Lung (tissue), 16 donors: ENCODE results near the gene CCL19. TPM values are rescaled to one million over a fixed set of nuclear protein-coding genes. Genes with fewer than 3 reads are reported as not detected.
"Not testable (repeated sequence)": the region's sequence is repeated elsewhere in the genome, so short reads cannot be mapped to it uniquely, and the experiment has no call there.

Experiments
- ATAC-seq: fragments of 200-7000 bp; cut with Tn5 transposase; one replicate; pipeline ENCODE4 v1.9.1; 2020; ENCODE audit warnings: moderate number of reproducible peaks; ENCODE audit not compliant: insufficient read depth, low FRiP score
- DNase-seq, 3 donors: peaks; one replicate each; pipeline ENCODE4 v3.0.0-alpha.2; 2013 to 2017
- H3K27ac ChIP-seq, 2 donors: one replicate each; pipeline ENCODE4 v1.5.1; 2013; ENCODE audit warnings: mild to moderate bottlenecking in 2 of 2, moderate library complexity in 2 of 2, control low read depth in 1 of 2, inconsistent platforms in 1 of 2, low read depth in 1 of 2, low read length in 1 of 2
- H3K27me3 ChIP-seq, 3 donors: one replicate each; pipeline ENCODE4 v1.5.1; 2013; ENCODE audit warnings: low read length in 2 of 3; ENCODE audit not compliant: control insufficient read depth in 3 of 3, insufficient read depth in 3 of 3
- H3K36me3 ChIP-seq, 4 donors: one replicate each; pipeline ENCODE4 v1.5.1; 2013; ENCODE audit warnings: low read length in 4 of 4, mild to moderate bottlenecking in 1 of 4, moderate library complexity in 1 of 4; ENCODE audit not compliant: control insufficient read depth in 4 of 4, insufficient read depth in 4 of 4
- H3K4me1 ChIP-seq, 5 donors: one replicate each; pipeline ENCODE4 v1.5.1; 2013; ENCODE audit warnings: low read length in 5 of 5, mild to moderate bottlenecking in 2 of 5, moderate library complexity in 1 of 5; ENCODE audit not compliant: control insufficient read depth in 5 of 5, insufficient read depth in 5 of 5
- H3K4me3 ChIP-seq: one replicate; pipeline ENCODE4 v1.5.1; 2013; ENCODE audit warnings: mild to moderate bottlenecking, control low read depth, moderate library complexity
- H3K9ac ChIP-seq, 2 donors: one replicate each; pipeline ENCODE4 v1.5.1; 2013; ENCODE audit warnings: low read length in 2 of 2, control low read depth in 1 of 2; ENCODE audit not compliant: insufficient read depth in 1 of 2
- H3K9me3 ChIP-seq, 4 donors: one replicate each; pipeline ENCODE4 v1.5.1; 2013; ENCODE audit warnings: low read length in 3 of 4, mild to moderate bottlenecking in 1 of 4, moderate library complexity in 1 of 4; ENCODE audit not compliant: control insufficient read depth in 4 of 4, insufficient read depth in 3 of 4
- WGBS, 2 donors: extraction: QIAGEN DNeasy Blood & Tissue Kit; methylation state at CpG; one replicate each; pipeline ENCODE4 v1.1.7; 2013; 5-methylcytosine and 5-hydroxymethylcytosine counted together
- long read RNA-seq, 5 donors: transcript quantifications; one replicate each; lab custom pipeline, GENCODE V29; 2026
- polyA plus RNA-seq, 2 donors: library from polyadenylated mRNA; stranded (reverse); fragments of 200-250 nt; gene quantifications; one replicate each; pipeline ENCODE4 v1.2.1, GENCODE V29; 2013
- total RNA-seq, 2 donors: library from RNA; depleted of rRNA in 1 of 2; stranded (reverse); fragments of >200 nt in 1 of 2; gene quantifications; one replicate each; pipeline ENCODE4 v1.2.1, GENCODE V29; 2014 to 2021
- TF ChIP-seq, protein P1 (sequence below): IDR thresholded peaks from 2 replicates; pipeline ENCODE4 v1.5.1; 2012; ENCODE audit warnings: mild to moderate bottlenecking; ENCODE audit errors: control extremely low read depth, extremely low read depth
- donor health status: control.
- donor health status: control.
- donor health status: Bipolar disorder and iron deficiency.
- donor health status: healthy.
- donor health status: DM: yes; HTN: yes; CAD: no.

Gene CCL19
- 10 to 100 TPM; 19.9 to 33.2 TPM for total RNA-seq
- 10 to 100 TPM in 1 of 2 donors, 1 to 10 TPM in 1; 6.5 to 81.5 TPM for polyA plus RNA-seq
- long read RNA-seq, donor 1, partial matches to known transcripts: 0 of 1 reads
- long read RNA-seq, donor 1, other reads (novel, unspliced or antisense): 0 of 1 reads
- long read RNA-seq, donor 2: 0 reads
- long read RNA-seq, donor 3: 0 reads
- long read RNA-seq, donor 4: 0 reads
- long read RNA-seq, donor 5: 0 reads

- Histone ChIP-seq H3K36me3 (no peaks in the 10 kb centered on the region), H3K27ac (no peak within 1 kb of the TSS), H3K9ac (no peak within 1 kb of the TSS), H3K4me1 (peaks cover 0 to 4% (median 0%) of the 10 kb centered on the region in 5 donors), H3K9me3 (no peaks in the 10 kb centered on the region), H3K27me3 (no peaks in the 10 kb centered on the region), H3K4me3 (no peak within 1 kb of the TSS)
- ATAC-seq (peak; percentile 32), DNase-seq (peak in 1 of 3 donors; percentile 26)
- TF ChIP-seq, protein P1, sequence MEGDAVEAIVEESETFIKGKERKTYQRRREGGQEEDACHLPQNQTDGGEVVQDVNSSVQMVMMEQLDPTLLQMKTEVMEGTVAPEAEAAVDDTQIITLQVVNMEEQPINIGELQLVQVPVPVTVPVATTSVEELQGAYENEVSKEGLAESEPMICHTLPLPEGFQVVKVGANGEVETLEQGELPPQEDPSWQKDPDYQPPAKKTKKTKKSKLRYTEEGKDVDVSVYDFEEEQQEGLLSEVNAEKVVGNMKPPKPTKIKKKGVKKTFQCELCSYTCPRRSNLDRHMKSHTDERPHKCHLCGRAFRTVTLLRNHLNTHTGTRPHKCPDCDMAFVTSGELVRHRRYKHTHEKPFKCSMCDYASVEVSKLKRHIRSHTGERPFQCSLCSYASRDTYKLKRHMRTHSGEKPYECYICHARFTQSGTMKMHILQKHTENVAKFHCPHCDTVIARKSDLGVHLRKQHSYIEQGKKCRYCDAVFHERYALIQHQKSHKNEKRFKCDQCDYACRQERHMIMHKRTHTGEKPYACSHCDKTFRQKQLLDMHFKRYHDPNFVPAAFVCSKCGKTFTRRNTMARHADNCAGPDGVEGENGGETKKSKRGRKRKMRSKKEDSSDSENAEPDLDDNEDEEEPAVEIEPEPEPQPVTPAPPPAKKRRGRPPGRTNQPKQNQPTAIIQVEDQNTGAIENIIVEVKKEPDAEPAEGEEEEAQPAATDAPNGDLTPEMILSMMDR: no peak
- WGBS, 2 donors: 42 to 56% methylated on average over 6 of the region's 6 CpGs
Measured at GRCh38 chr9:34690983-34691935, at the start of gene CCL19. CCL19 (minus strand) TSS chr9:34691276; CDS start chr9:34691139, 137 bp downstream.

GRCh38 chr9:34740176-34740575 lies 49.1 kb upstream of the CCL19 start:
- ATAC-seq, H3K36me3 ChIP-seq, DNase-seq, H3K4me1 ChIP-seq, H3K9me3 ChIP-seq, H3K27me3 ChIP-seq, H3K4me3 ChIP-seq, H3K27ac ChIP-seq, H3K9ac ChIP-seq: not testable (repeated sequence)
- WGBS, 2 donors: 97 to 98% methylated on average over 22 to 27 of the region's 27 CpGs

DNA sequence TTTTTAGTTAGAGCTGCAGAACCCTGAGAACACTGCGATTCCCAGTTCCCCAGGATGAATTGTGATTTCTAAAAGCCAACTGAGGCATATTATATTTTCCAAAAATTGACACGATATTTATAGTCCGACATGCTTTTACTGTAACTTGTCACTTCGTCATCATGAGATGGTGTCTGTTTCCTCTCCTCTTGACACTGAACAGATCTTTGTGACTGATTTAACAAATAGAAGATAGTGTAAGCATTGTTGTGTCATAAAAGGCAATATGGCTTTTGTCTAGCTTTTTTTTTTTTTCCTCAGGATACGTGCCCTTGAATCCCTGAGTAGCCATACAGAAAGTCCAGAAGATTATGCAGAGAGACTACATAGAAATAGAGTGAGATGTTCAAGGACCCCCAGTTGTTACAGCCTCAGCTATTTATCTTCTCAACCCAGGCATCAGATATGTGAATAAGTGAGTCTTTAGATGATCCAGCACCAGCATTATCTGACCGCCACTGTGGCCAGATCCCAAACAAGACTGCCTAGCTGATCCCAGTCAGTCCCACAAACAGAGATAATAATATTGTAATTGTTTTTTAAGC lies 46.7 kb upstream of the CCL19 start:
- H3K4me3 ChIP-seq: no peak overlapping the region
- ATAC-seq (no peak), DNase-seq (peak in 1 of 3 donors; percentile 6)
- H3K36me3 ChIP-seq: no peaks in the 10 kb centered on the region
- WGBS, 2 donors: 71 to 77% methylated on average over 6 of the region's 6 CpGs
- H3K27me3 ChIP-seq: no peaks in the 10 kb centered on the region
- TF ChIP-seq, protein P1: no peak
- H3K9ac ChIP-seq: no peak overlapping the region
- H3K9me3 ChIP-seq: no peaks in the 10 kb centered on the region
- no peak overlapping the region for H3K27ac ChIP-seq
- peaks cover 0 to 3% (median 0%) of the 10 kb centered on the region in 5 donors for H3K4me1 ChIP-seq

DNA sequence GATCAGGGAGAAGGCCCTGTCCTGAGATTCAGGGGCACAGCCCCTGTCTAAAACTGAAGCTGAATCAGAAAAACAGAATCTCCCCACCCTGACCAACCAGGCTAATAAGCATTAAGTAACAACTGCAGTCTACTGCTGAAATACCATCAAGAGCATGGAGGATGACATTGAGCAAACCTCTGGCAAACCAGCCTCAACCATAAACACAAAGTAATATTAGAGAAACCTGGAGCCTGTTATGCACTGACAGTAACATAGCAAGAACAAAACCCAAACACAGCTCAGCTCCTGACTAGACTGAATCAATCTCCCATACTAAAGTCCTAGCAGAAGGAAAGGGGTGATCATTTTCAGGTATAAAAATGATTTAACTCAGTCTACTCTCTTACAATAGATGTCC lies 43.6 kb upstream of the CCL19 start:
- no peak overlapping the region for H3K4me3 ChIP-seq
- no peaks in the 10 kb centered on the region for H3K4me1 ChIP-seq
- TF ChIP-seq, protein P1: no peak
- no peak for ATAC-seq
- H3K27ac ChIP-seq: no peak overlapping the region
- no peaks in the 10 kb centered on the region for H3K9me3 ChIP-seq
- H3K27me3 ChIP-seq: no peaks in the 10 kb centered on the region
- no peak for DNase-seq
- no peaks in the 10 kb centered on the region for H3K36me3 ChIP-seq
- no peak overlapping the region for H3K9ac ChIP-seq
